WTC11 (cell line): ENCODE data around the gene SHC2.

ENCODE experiments used
- CTCF ChIP-seq: fragments of 200-600 bp; IDR thresholded peaks from 2 replicates; pipeline ENCODE4 v1.8.0; 2022; ENCODE audit warnings: antibody characterized with exemption
- ESRRA ChIP-seq: sonication (generic); formaldehyde crosslinking; IDR thresholded peaks from 2 replicates; pipeline ENCODE4 v1.8.1; 2022; ENCODE audit warnings: mild to moderate bottlenecking, missing genetic modification reagents, borderline replicate concordance
- IRF1 ChIP-seq: sonication (generic); formaldehyde crosslinking; IDR thresholded peaks from 2 replicates; pipeline ENCODE4 v1.8.0; 2023; ENCODE audit warnings: missing genetic modification reagents
- IRF2 ChIP-seq: sonication (generic); formaldehyde crosslinking; IDR thresholded peaks from 2 replicates; pipeline ENCODE4 v1.8.0; 2022; ENCODE audit warnings: low read depth, missing genetic modification reagents, borderline replicate concordance
- MAX ChIP-seq: sonication (generic); formaldehyde crosslinking; IDR thresholded peaks from 2 replicates; pipeline ENCODE4 v1.8.0; 2022; ENCODE audit warnings: mild to moderate bottlenecking, missing genetic modification reagents
- MLX ChIP-seq: sonication (generic); formaldehyde crosslinking; IDR thresholded peaks from 2 replicates; pipeline ENCODE4 v1.8.1; 2023; ENCODE audit warnings: mild to moderate bottlenecking, missing genetic modification reagents, moderate library complexity
- NR1H2 ChIP-seq: sonication (generic); formaldehyde crosslinking; IDR thresholded peaks from 2 replicates; pipeline ENCODE4 v1.9.0; 2021; ENCODE audit warnings: mild to moderate bottlenecking, moderate library complexity, missing genetic modification reagents
- NR2C2 ChIP-seq: sonication (generic); formaldehyde crosslinking; IDR thresholded peaks from 2 replicates; pipeline ENCODE4 v1.8.0; 2022; ENCODE audit warnings: mild to moderate bottlenecking, missing genetic modification reagents
- PREB ChIP-seq: sonication (generic); formaldehyde crosslinking; IDR thresholded peaks from 2 replicates; pipeline ENCODE4 v1.8.1; 2022; ENCODE audit warnings: mild to moderate bottlenecking, missing genetic modification reagents, moderate library complexity, borderline replicate concordance
- TP53 ChIP-seq: sonication (generic); formaldehyde crosslinking; IDR thresholded peaks from 2 replicates; pipeline ENCODE4 v1.8.1; 2023; ENCODE audit warnings: mild to moderate bottlenecking, missing genetic modification reagents
- USF1 ChIP-seq: sonication (generic); formaldehyde crosslinking; IDR thresholded peaks from 2 replicates; pipeline ENCODE4 v1.8.0; 2022; ENCODE audit warnings: mild to moderate bottlenecking, missing genetic modification reagents
- ZNF512 ChIP-seq: sonication (generic); formaldehyde crosslinking; IDR thresholded peaks from 2 replicates; pipeline ENCODE4 v1.8.1; 2022; ENCODE audit warnings: missing genetic modification reagents, borderline replicate concordance

- TF ChIP-seq ESRRA (CRISPR knock-in tag) (no peak), TP53 (no peak), MAX (no peak), CTCF (no peak), IRF2 (CRISPR knock-in tag) (no peak), USF1 (CRISPR knock-in tag) (no peak), IRF1 (CRISPR knock-in tag) (no peak), NR2C2 (no peak), ZNF512 (CRISPR knock-in tag) (no peak), NR1H2 (CRISPR knock-in tag) (no peak), MLX (no peak), PREB (CRISPR knock-in tag) (no peak)
These were observed 93.3 kb downstream of the SHC2 start for GRCh38 chr19:367561-367960.
